ENCODE measurements around the gene ZDHHC14. TPM values are rescaled to one million over a fixed set of nuclear protein-coding genes. Genes with fewer than 3 reads are reported as not detected.

The ZDHHC14 gene
- total and polyA plus RNA-seq, 2 experiments from 2014 or later = 3.0 to 7.4 TPM

- Histone ChIP-seq H3K36me3 (ENCODE audit: insufficient read depth) (no peaks in the 10 kb centered on the region), H3K27me3 (ENCODE audit: insufficient read depth) (no peaks in the 10 kb centered on the region), H3K4me3 (no peak overlapping the region), H3K9me2 (ENCODE audit: insufficient read depth) (0 out of 2 replicates have a peak, but pooled peaks cover 4% of the 10 kb centered on the region), H3K4me1 (ENCODE audit: insufficient read depth) (peaks cover 14% of the 10 kb centered on the region), H3F3A (replicated peaks; ENCODE audit: low read depth) (0 out of 2 replicates have a peak, but pooled peaks cover 3% of the 10 kb centered on the region), H3K27ac (ENCODE audit: low read depth) (no peak overlapping the region), H2AFZ (no peak overlapping the region), H3K4me2 (no peak overlapping the region), H3K79me2 (replicated peaks; ENCODE audit: insufficient read depth) (no peaks in the 10 kb centered on the region), H4K20me1 (replicated peaks; ENCODE audit: insufficient read depth) (no peaks in the 10 kb centered on the region)
- no peak for TF ChIP-seq NANOG (IDR thresholded peaks at IDR 0.05; ENCODE audit: borderline replicate concordance)
- no peak for TF ChIP-seq CREB1 (CRISPR knock-in tag; IDR thresholded peaks at IDR 0.05; ENCODE audit: low read depth)
- no peak for TF ChIP-seq EZH2 (IDR thresholded peaks at IDR 0.05; ENCODE audit: low read depth, unreplicated experiment)
- no peak for TF ChIP-seq REST (IDR thresholded peaks at IDR 0.05; ENCODE audit: unreplicated experiment)
- no peak for TF ChIP-seq CTCF (conservative IDR thresholded peaks at IDR 0.05; ENCODE audit: low read depth in 2 of 2)
- no peak overlapping the region for H3K4me3 Mint-ChIP-seq
- peaks cover 3% of the 10 kb centered on the region; the same call in 1 of the 3 replicates for H3K9me3 Mint-ChIP-seq
- H3K27ac Mint-ChIP-seq = no peak overlapping the region
- peaks cover 2% of the 10 kb centered on the region; the same call in 1 of the 3 replicates for H3K36me3 Mint-ChIP-seq (ENCODE audit: low read depth)
- ATAC-seq (no peak), DNase-seq (ENCODE audit: low spot score) (no peak)
- peaks cover 32% of the 10 kb centered on the region for H3K4me1 Mint-ChIP-seq
- peaks cover 4% of the 10 kb centered on the region for H3K27me3 Mint-ChIP-seq (ENCODE audit: insufficient read depth, low read depth, poor library complexity)
Measured at GRCh38 chr6:157625764-157626163, 244.8 kb downstream of the ZDHHC14 start.

GRCh38 chr6:157627195-157627966, 246.4 kb downstream of the ZDHHC14 start:
- Histone ChIP-seq H3K27ac (ENCODE audit: low read depth) (no peak overlapping the region), H3K9me2 (ENCODE audit: insufficient read depth) (0 out of 2 replicates have a peak, but pooled peaks cover 4% of the 10 kb centered on the region), H3K4me2 (no peak overlapping the region), H3K4me1 (ENCODE audit: insufficient read depth) (peaks cover 14% of the 10 kb centered on the region), H3K4me3 (no peak overlapping the region), H2AFZ (no peak overlapping the region), H3K79me2 (replicated peaks; ENCODE audit: insufficient read depth) (no peaks in the 10 kb centered on the region), H3K36me3 (ENCODE audit: insufficient read depth) (no peaks in the 10 kb centered on the region), H3K27me3 (ENCODE audit: insufficient read depth) (no peaks in the 10 kb centered on the region), H3F3A (replicated peaks; ENCODE audit: low read depth) (0 out of 2 replicates have a peak, but pooled peaks cover 3% of the 10 kb centered on the region), H4K20me1 (replicated peaks; ENCODE audit: insufficient read depth) (no peaks in the 10 kb centered on the region)
- no peak for DNase-seq (ENCODE audit: low spot score)
- Mint-ChIP-seq H3K27ac (no peak overlapping the region; the same call in 1 of the 2 replicates), H3K4me3 (no peak overlapping the region), H3K27me3 (ENCODE audit: insufficient read depth, low read depth, poor library complexity) (peaks cover 4% of the 10 kb centered on the region), H3K4me1 (peaks cover 32% of the 10 kb centered on the region), H3K36me3 (ENCODE audit: low read depth) (peaks cover 2% of the 10 kb centered on the region; the same call in 1 of the 3 replicates), H3K9me3 (peaks cover 3% of the 10 kb centered on the region; the same call in 1 of the 3 replicates)
- ATAC-seq = no peak
- TF ChIP-seq JUNB (IDR thresholded peaks at IDR 0.05; ENCODE audit: unreplicated experiment) = no peak
- no peak for TF ChIP-seq ZNF462 (CRISPR knock-in tag; IDR thresholded peaks at IDR 0.05)
- no peak for TF ChIP-seq NANOG (IDR thresholded peaks at IDR 0.05; ENCODE audit: borderline replicate concordance)
- no peak for TF ChIP-seq STAT1 (IDR thresholded peaks at IDR 0.05; ENCODE audit: unreplicated experiment)
- TF ChIP-seq ZNF331 (CRISPR knock-in tag; IDR thresholded peaks at IDR 0.05; ENCODE audit: low read depth) = no peak
